Non-pigmented ciliary epithelial cell (primary cell): Measurements from ENCODE around the gene PRSS33.

Source experiments
- DNase-seq: peaks from one replicate; pipeline ENCODE4 v3.0.0-alpha.2; 2010; ENCODE audit warnings: low read depth

The PRSS33 gene

GRCh38 chr16:2820836-2821486, 33.6 kb upstream of the PRSS33 start:
- no peak for DNase-seq

- no peak for DNase-seq
Measured at GRCh38 chr16:2819939-2820835, 32.8 kb upstream of the PRSS33 start.

GRCh38 chr16:2819179-2819938, 32.0 kb upstream of the PRSS33 start:
- DNase-seq: no peak

GRCh38 chr16:2818272-2818876, 31.0 kb upstream of the PRSS33 start:
- DNase-seq: no peak

GRCh38 chr16:2817340-2818271, 30.2 kb upstream of the PRSS33 start:
- no peak for DNase-seq

GRCh38 chr16:2816751-2817339, 29.5 kb upstream of the PRSS33 start, which contains the start of gene PRSS21:
PRSS21 (plus strand) TSS chr16:2817237; CDS start chr16:2817269, 32 bp downstream.
- DNase-seq: no peak

GRCh38 chr16:2815299-2815771, 28.0 kb upstream of the PRSS33 start:
- DNase-seq: no peak

- no peak for DNase-seq
Measured at GRCh38 chr16:2814551-2815298, 27.4 kb upstream of the PRSS33 start.

- no peak for DNase-seq
Measured at GRCh38 chr16:2813771-2814221, 26.4 kb upstream of the PRSS33 start.

GRCh38 chr16:2811703-2812471, 24.5 kb upstream of the PRSS33 start:
- DNase-seq: no peak

- no peak for DNase-seq
Measured at GRCh38 chr16:2810651-2811050, 23.3 kb upstream of the PRSS33 start.

- DNase-seq: no peak
Measured at GRCh38 chr16:2809149-2809760, 21.9 kb upstream of the PRSS33 start.

GRCh38 chr16:2808181-2808580, 20.8 kb upstream of the PRSS33 start:
- DNase-seq: no peak

GRCh38 chr16:2806286-2806685, 18.9 kb upstream of the PRSS33 start:
- no peak for DNase-seq

- no peak for DNase-seq
Measured at GRCh38 chr16:2804728-2805127, 17.4 kb upstream of the PRSS33 start.

GRCh38 chr16:2803545-2804195, 16.3 kb upstream of the PRSS33 start:
- no peak for DNase-seq

GRCh38 chr16:2799859-2800226, 12.5 kb upstream of the PRSS33 start:
- DNase-seq: no peak
